H1 (cell line): ENCODE results near the gene RUVBL2. TPM values are rescaled to one million over a fixed set of nuclear protein-coding genes. Genes with fewer than 3 reads are reported as not detected.
A peak's percentile ranks its signal among the peaks of the same experiment; 100 is the strongest.

Experiments
- CEBPB ChIP-seq: IDR thresholded peaks from 2 replicates; pipeline ENCODE4 v1.6.1; 2012; ENCODE audit warnings: low read depth, low read length
- JUND ChIP-seq: IDR thresholded peaks from 2 replicates; pipeline ENCODE4 v1.6.1; 2011; ENCODE audit warnings: mild to moderate bottlenecking, improper control_type of control experiment, low read length
- RXRA ChIP-seq: IDR thresholded peaks from 2 replicates; pipeline ENCODE4 v1.6.1; 2011; ENCODE audit warnings: low read depth, mild to moderate bottlenecking, low read length, moderate library complexity; ENCODE audit not compliant: insufficient read depth
- SP4 ChIP-seq: IDR thresholded peaks from 2 replicates; pipeline ENCODE4 v1.6.1; 2012; ENCODE audit warnings: low read length, inconsistent platforms
- SRF ChIP-seq: IDR thresholded peaks from 2 replicates; pipeline ENCODE4 v1.6.1; 2011; ENCODE audit warnings: mild to moderate bottlenecking, low read depth, low read length, moderate library complexity
- polyA plus RNA-seq, 7 experiments: library from polyadenylated mRNA; depleted of rRNA in 3 of 7; stranded (reverse) in 5 of 7; unstranded in 2 of 7; fragments of >200 nt in 5 of 7; fragments of 200-250 nt in 2 of 7; gene quantifications; 1 replicate in 5 of 7; 2 replicates in 1 of 7; 4 replicates in 1 of 7; pipeline versions ENCODE4 v1.2.1 to v1.2.3, GENCODE V29; 2011 to 2013; ENCODE audit warnings: missing spikeins in 2 of 7, mixed read lengths in 2 of 7
- total RNA-seq: library from RNA; stranded (reverse); fragmentation: NEBNext Ultra II Directional; extraction: Animal tissue kit (Norgen Biotek cat#: 25700); gene quantifications from 2 replicates; pipeline ENCODE4 v1.2.1, GENCODE V29; 2021
- TF ChIP-seq, protein P1 (sequence below): fragments of 300-600 bp; sonication (generic); IDR thresholded peaks from 2 replicates; pipeline ENCODE4 v1.7.1; 2012; ENCODE audit warnings: low read length, moderate library complexity, mild to moderate bottlenecking, inconsistent platforms; ENCODE audit not compliant: insufficient replicate concordance
- TF ChIP-seq, protein P2 (sequence below), 3 experiments: IDR thresholded peaks; 1 replicate in 2 of 3; 2 replicates in 1 of 3; pipeline versions ENCODE4 v1.5.1 to v1.6.1; 2011; ENCODE audit warnings: low read length in 3 of 3, mild to moderate bottlenecking in 3 of 3, inconsistent platforms in 2 of 3, low read depth in 1 of 3, moderate library complexity in 1 of 3; ENCODE audit not compliant: insufficient read depth in 1 of 3; ENCODE audit errors: control extremely low read depth in 1 of 3

RUVBL2 gene
- total and polyA plus RNA-seq, 2 of the 8 experiments (the other 6 are each of a cell fraction or from before 2014, with no cell fraction given), result 152 to 247 TPM

DNA sequence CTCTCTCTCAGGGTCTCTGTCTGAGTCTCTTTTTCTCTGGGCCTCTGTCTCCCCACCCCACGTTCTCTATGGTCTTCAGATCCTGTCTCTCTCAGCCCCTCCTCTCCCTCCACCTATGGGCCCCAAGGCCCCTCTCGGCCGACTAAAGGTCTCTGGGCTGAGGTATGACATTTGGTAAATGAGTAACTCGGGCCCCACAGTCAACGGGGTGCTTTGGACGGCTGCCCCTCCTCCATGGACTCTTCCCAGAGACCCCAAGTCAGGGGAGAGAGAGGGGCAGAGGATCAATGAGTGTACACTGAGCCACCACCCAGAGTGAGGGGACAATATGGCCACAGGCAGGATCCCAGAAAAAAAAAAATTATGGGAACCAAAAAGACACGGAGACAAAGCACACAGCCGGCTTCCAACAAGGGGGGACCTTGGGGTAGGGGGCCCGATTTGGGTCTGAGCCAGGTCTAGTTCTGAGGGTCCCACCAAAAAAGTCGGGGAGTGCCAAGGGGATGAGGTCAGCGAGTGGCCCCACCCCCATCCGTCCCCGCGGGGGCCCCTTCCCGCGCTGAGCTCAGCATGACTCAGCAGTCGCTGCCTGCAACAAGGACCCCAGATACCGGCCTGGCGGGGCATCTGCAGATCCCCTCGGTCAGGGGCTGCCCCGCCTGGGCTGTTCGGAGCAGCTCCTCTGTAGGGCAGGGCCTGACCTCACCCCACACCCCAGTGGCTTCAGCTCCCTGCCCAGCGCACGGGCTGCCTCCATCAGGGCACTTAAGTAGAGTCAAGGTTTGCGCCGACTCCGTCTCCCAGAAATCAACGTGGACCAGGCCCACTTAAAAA lies 30.1 kb upstream of the RUVBL2 start (continued):
- TF ChIP-seq RXRA, result 0 out of 2 replicates have a peak, but pooled peaks have one; percentile 14
- 0 out of 2 replicates have a peak, but pooled peaks have one; percentile 28 for TF ChIP-seq CEBPB
- TF ChIP-seq, protein P1, sequence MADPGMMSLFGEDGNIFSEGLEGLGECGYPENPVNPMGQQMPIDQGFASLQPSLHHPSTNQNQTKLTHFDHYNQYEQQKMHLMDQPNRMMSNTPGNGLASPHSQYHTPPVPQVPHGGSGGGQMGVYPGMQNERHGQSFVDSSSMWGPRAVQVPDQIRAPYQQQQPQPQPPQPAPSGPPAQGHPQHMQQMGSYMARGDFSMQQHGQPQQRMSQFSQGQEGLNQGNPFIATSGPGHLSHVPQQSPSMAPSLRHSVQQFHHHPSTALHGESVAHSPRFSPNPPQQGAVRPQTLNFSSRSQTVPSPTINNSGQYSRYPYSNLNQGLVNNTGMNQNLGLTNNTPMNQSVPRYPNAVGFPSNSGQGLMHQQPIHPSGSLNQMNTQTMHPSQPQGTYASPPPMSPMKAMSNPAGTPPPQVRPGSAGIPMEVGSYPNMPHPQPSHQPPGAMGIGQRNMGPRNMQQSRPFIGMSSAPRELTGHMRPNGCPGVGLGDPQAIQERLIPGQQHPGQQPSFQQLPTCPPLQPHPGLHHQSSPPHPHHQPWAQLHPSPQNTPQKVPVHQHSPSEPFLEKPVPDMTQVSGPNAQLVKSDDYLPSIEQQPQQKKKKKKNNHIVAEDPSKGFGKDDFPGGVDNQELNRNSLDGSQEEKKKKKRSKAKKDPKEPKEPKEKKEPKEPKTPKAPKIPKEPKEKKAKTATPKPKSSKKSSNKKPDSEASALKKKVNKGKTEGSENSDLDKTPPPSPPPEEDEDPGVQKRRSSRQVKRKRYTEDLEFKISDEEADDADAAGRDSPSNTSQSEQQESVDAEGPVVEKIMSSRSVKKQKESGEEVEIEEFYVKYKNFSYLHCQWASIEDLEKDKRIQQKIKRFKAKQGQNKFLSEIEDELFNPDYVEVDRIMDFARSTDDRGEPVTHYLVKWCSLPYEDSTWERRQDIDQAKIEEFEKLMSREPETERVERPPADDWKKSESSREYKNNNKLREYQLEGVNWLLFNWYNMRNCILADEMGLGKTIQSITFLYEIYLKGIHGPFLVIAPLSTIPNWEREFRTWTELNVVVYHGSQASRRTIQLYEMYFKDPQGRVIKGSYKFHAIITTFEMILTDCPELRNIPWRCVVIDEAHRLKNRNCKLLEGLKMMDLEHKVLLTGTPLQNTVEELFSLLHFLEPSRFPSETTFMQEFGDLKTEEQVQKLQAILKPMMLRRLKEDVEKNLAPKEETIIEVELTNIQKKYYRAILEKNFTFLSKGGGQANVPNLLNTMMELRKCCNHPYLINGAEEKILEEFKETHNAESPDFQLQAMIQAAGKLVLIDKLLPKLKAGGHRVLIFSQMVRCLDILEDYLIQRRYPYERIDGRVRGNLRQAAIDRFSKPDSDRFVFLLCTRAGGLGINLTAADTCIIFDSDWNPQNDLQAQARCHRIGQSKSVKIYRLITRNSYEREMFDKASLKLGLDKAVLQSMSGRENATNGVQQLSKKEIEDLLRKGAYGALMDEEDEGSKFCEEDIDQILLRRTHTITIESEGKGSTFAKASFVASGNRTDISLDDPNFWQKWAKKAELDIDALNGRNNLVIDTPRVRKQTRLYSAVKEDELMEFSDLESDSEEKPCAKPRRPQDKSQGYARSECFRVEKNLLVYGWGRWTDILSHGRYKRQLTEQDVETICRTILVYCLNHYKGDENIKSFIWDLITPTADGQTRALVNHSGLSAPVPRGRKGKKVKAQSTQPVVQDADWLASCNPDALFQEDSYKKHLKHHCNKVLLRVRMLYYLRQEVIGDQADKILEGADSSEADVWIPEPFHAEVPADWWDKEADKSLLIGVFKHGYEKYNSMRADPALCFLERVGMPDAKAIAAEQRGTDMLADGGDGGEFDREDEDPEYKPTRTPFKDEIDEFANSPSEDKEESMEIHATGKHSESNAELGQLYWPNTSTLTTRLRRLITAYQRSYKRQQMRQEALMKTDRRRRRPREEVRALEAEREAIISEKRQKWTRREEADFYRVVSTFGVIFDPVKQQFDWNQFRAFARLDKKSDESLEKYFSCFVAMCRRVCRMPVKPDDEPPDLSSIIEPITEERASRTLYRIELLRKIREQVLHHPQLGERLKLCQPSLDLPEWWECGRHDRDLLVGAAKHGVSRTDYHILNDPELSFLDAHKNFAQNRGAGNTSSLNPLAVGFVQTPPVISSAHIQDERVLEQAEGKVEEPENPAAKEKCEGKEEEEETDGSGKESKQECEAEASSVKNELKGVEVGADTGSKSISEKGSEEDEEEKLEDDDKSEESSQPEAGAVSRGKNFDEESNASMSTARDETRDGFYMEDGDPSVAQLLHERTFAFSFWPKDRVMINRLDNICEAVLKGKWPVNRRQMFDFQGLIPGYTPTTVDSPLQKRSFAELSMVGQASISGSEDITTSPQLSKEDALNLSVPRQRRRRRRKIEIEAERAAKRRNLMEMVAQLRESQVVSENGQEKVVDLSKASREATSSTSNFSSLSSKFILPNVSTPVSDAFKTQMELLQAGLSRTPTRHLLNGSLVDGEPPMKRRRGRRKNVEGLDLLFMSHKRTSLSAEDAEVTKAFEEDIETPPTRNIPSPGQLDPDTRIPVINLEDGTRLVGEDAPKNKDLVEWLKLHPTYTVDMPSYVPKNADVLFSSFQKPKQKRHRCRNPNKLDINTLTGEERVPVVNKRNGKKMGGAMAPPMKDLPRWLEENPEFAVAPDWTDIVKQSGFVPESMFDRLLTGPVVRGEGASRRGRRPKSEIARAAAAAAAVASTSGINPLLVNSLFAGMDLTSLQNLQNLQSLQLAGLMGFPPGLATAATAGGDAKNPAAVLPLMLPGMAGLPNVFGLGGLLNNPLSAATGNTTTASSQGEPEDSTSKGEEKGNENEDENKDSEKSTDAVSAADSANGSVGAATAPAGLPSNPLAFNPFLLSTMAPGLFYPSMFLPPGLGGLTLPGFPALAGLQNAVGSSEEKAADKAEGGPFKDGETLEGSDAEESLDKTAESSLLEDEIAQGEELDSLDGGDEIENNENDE, result no peak
- no peak for TF ChIP-seq SRF
- TF ChIP-seq, protein P2, sequence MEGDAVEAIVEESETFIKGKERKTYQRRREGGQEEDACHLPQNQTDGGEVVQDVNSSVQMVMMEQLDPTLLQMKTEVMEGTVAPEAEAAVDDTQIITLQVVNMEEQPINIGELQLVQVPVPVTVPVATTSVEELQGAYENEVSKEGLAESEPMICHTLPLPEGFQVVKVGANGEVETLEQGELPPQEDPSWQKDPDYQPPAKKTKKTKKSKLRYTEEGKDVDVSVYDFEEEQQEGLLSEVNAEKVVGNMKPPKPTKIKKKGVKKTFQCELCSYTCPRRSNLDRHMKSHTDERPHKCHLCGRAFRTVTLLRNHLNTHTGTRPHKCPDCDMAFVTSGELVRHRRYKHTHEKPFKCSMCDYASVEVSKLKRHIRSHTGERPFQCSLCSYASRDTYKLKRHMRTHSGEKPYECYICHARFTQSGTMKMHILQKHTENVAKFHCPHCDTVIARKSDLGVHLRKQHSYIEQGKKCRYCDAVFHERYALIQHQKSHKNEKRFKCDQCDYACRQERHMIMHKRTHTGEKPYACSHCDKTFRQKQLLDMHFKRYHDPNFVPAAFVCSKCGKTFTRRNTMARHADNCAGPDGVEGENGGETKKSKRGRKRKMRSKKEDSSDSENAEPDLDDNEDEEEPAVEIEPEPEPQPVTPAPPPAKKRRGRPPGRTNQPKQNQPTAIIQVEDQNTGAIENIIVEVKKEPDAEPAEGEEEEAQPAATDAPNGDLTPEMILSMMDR (IDR thresholded peaks at IDR 0.05; ENCODE audit: control extremely low read depth in 1 of 3, insufficient read depth in 1 of 3, low read depth in 1 of 3, low read length in 3 of 3), result no peak
- no peak; the same call in none of the 2 replicates for TF ChIP-seq SP4
- TF ChIP-seq JUND, result peak; percentile 96
